ENCODE measurements around the gene EXOC4. TPM values are rescaled to one million over a fixed set of nuclear protein-coding genes. Genes with fewer than 3 reads are reported as not detected.

EXOC4 gene
- total RNA-seq, 4 donors from 2014 or later = 36.6 to 64.0 (median 57.4) TPM

- H3K27ac ChIP-seq (replicated peaks in 1 of 4) = no peak overlapping the region
- no peak for TF ChIP-seq POLR2A (IDR thresholded peaks at IDR 0.05; ENCODE audit: low read depth)
- no peak for TF ChIP-seq EP300 (IDR thresholded peaks at IDR 0.05)
- no peak for TF ChIP-seq POLR2AphosphoS5 (IDR thresholded peaks at IDR 0.05)
- no peak for TF ChIP-seq CTCF (IDR thresholded peaks at IDR 0.05)
- WGBS = 90% methylated on average over 3 of the region's 3 CpGs
- no peaks in the 10 kb centered on the region for H3K9me3 ChIP-seq
- H3K36me3 ChIP-seq = no peaks in the 10 kb centered on the region
- H3K4me3 ChIP-seq = no peak overlapping the region
- no peak for DNase-seq (ENCODE audit: extremely low spot score)
- no peaks in the 10 kb centered on the region for H3K27me3 ChIP-seq
- peaks cover 0 to 12% (median 10%) of the 10 kb centered on the region in 4 donors for H3K4me1 ChIP-seq
- intact Hi-C loops (cut with DNase I) = no loop called here
Measured at GRCh38 chr7:133652547-133652946, 399.7 kb downstream of the EXOC4 start.

GRCh38 chr7:133654547-133654946, 401.7 kb downstream of the EXOC4 start:
- no peak for DNase-seq (ENCODE audit: extremely low spot score)
- Histone ChIP-seq H3K36me3 (no peaks in the 10 kb centered on the region), H3K27ac (replicated peaks in 1 of 4) (no peak overlapping the region), H3K9me3 (no peaks in the 10 kb centered on the region), H3K4me3 (no peak overlapping the region), H3K27me3 (no peaks in the 10 kb centered on the region), H3K4me1 (peaks cover 0 to 10% (median 9%) of the 10 kb centered on the region in 4 donors)
- intact Hi-C loops (cut with DNase I) = no loop called here
- WGBS = 98% methylated on average over 4 of the region's 4 CpGs
- TF ChIP-seq EP300 (IDR thresholded peaks at IDR 0.05) (no peak), POLR2A (IDR thresholded peaks at IDR 0.05; ENCODE audit: low read depth) (no peak)

GRCh38 chr7:133662276-133662675, 409.4 kb downstream of the EXOC4 start:
- 96% methylated on average over 4 of the region's 4 CpGs for WGBS
- no peak for DNase-seq (ENCODE audit: extremely low spot score)
- no peaks in the 10 kb centered on the region for H3K9me3 ChIP-seq
- no peaks in the 10 kb centered on the region for H3K27me3 ChIP-seq
- peaks cover 0 to 5% (median 0%) of the 10 kb centered on the region in 4 donors for H3K36me3 ChIP-seq
- H3K4me1 ChIP-seq = no peaks in the 10 kb centered on the region
- H3K4me3 ChIP-seq = no peak overlapping the region
- intact Hi-C loops (cut with DNase I) = no loop called here
- no peak overlapping the region for H3K27ac ChIP-seq (replicated peaks in 1 of 4)
- TF ChIP-seq EP300 (IDR thresholded peaks at IDR 0.05) (no peak), CTCF (IDR thresholded peaks at IDR 0.05) (no peak), POLR2A (IDR thresholded peaks at IDR 0.05; ENCODE audit: low read depth) (no peak), POLR2AphosphoS5 (IDR thresholded peaks at IDR 0.05) (no peak)

GRCh38 chr7:133662830-133663229, 410.0 kb downstream of the EXOC4 start:
- H3K27ac ChIP-seq (replicated peaks in 1 of 4) = no peak overlapping the region
- H3K9me3 ChIP-seq = no peaks in the 10 kb centered on the region
- H3K36me3 ChIP-seq = peaks cover 0 to 5% (median 0%) of the 10 kb centered on the region in 4 donors
- H3K4me3 ChIP-seq = no peak overlapping the region
- no peak for DNase-seq (ENCODE audit: extremely low spot score)
- H3K4me1 ChIP-seq = no peaks in the 10 kb centered on the region
- intact Hi-C loops (cut with DNase I) = no loop called here
- WGBS = 94% methylated on average over 4 of the region's 4 CpGs
- H3K27me3 ChIP-seq = no peaks in the 10 kb centered on the region
- TF ChIP-seq POLR2AphosphoS5 (IDR thresholded peaks at IDR 0.05) (no peak), POLR2A (IDR thresholded peaks at IDR 0.05; ENCODE audit: low read depth) (no peak), CTCF (IDR thresholded peaks at IDR 0.05) (no peak), EP300 (IDR thresholded peaks at IDR 0.05) (no peak)

- H3K9me3 ChIP-seq = no peaks in the 10 kb centered on the region
- intact Hi-C loops (cut with DNase I) = no loop called here
Measured at GRCh38 chr7:133664528-133664927, 411.6 kb downstream of the EXOC4 start.

More at GRCh38 chr7:133664528-133664927, 411.6 kb downstream of the EXOC4 start:
- peaks cover 0 to 5% (median 0%) of the 10 kb centered on the region in 4 donors for H3K36me3 ChIP-seq
- TF ChIP-seq POLR2A (IDR thresholded peaks at IDR 0.05; ENCODE audit: low read depth) (no peak), EP300 (IDR thresholded peaks at IDR 0.05) (no peak), POLR2AphosphoS5 (IDR thresholded peaks at IDR 0.05) (no peak), CTCF (IDR thresholded peaks at IDR 0.05) (no peak)
- DNase-seq (ENCODE audit: extremely low spot score) = no peak
- H3K27ac ChIP-seq (replicated peaks in 1 of 4) = no peak overlapping the region
- no peaks in the 10 kb centered on the region for H3K4me1 ChIP-seq
- no peak overlapping the region for H3K4me3 ChIP-seq
- no peaks in the 10 kb centered on the region for H3K27me3 ChIP-seq
